Bone marrow (tissue), 2 donors: ENCODE measurements around the gene ZDHHC14.
"Not testable (repeated sequence)": the region's sequence is repeated elsewhere in the genome, so short reads cannot be mapped to it uniquely, and the experiment has no call there.

ENCODE experiments used
- DNase-seq, 2 donors: peaks; one replicate each; lab custom pipeline; 2025; lab: John Stamatoyannopoulos, UW

The ZDHHC14 gene

GRCh38 chr6:157407646-157408045, 26.7 kb downstream of the ZDHHC14 start:
- DNase-seq, result no peak

GRCh38 chr6:157408427-157408826, 27.4 kb downstream of the ZDHHC14 start:
- not testable (repeated sequence) for DNase-seq

- DNase-seq, result no peak
Observed at GRCh38 chr6:157410045-157410444, 29.1 kb downstream of the ZDHHC14 start.

GRCh38 chr6:157411368-157411767, 30.4 kb downstream of the ZDHHC14 start:
- DNase-seq, result no peak

GRCh38 chr6:157412791-157413190, 31.8 kb downstream of the ZDHHC14 start:
- no peak for DNase-seq

GRCh38 chr6:157420497-157420896, 39.5 kb downstream of the ZDHHC14 start:
- DNase-seq, result no peak

GRCh38 chr6:157424491-157425020, 43.6 kb downstream of the ZDHHC14 start:
- no peak for DNase-seq

- DNase-seq, result no peak
Observed at GRCh38 chr6:157427969-157428368, 47.0 kb downstream of the ZDHHC14 start.

GRCh38 chr6:157428427-157429202, 47.6 kb downstream of the ZDHHC14 start:
- no peak for DNase-seq

GRCh38 chr6:157429248-157429647, 48.3 kb downstream of the ZDHHC14 start:
- DNase-seq, result no peak

GRCh38 chr6:157430834-157431233, 49.8 kb downstream of the ZDHHC14 start:
- no peak for DNase-seq

- DNase-seq, result no peak
Observed at GRCh38 chr6:157432231-157432891, 51.4 kb downstream of the ZDHHC14 start.

- DNase-seq, result no peak
Observed at GRCh38 chr6:157432892-157433265, 51.9 kb downstream of the ZDHHC14 start.

- no peak for DNase-seq
Observed at GRCh38 chr6:157433678-157434081, 52.7 kb downstream of the ZDHHC14 start.

- no peak for DNase-seq
Observed at GRCh38 chr6:157434349-157435033, 53.5 kb downstream of the ZDHHC14 start.

- no peak for DNase-seq
Observed at GRCh38 chr6:157436219-157436943, 55.4 kb downstream of the ZDHHC14 start.

GRCh38 chr6:157436944-157437336, 56.0 kb downstream of the ZDHHC14 start:
- DNase-seq, result no peak

GRCh38 chr6:157438611-157439111, 57.7 kb downstream of the ZDHHC14 start:
- DNase-seq, result no peak

- no peak for DNase-seq
Observed at GRCh38 chr6:157440171-157440570, 59.2 kb downstream of the ZDHHC14 start.

- DNase-seq, result no peak
Observed at GRCh38 chr6:157442291-157442690, 61.3 kb downstream of the ZDHHC14 start.

- no peak for DNase-seq
Observed at GRCh38 chr6:157443066-157443800, 62.2 kb downstream of the ZDHHC14 start.
